GM20431 (cell line): ENCODE results near the gene TPGS2.
"Not testable (repeated sequence)": the region's sequence is repeated elsewhere in the genome, so short reads cannot be mapped to it uniquely, and the experiment has no call there.

Source experiments
- in situ Hi-C: fragments of 300-500 bp; cut with MseI, MboI; formaldehyde crosslinking; loops from one replicate; pipeline ENCODE4 v1.15.0; 2020; ENCODE audit warnings: low sequenced_read_pairs; ENCODE audit not compliant: unreplicated experiment

The TPGS2 gene, protein sequence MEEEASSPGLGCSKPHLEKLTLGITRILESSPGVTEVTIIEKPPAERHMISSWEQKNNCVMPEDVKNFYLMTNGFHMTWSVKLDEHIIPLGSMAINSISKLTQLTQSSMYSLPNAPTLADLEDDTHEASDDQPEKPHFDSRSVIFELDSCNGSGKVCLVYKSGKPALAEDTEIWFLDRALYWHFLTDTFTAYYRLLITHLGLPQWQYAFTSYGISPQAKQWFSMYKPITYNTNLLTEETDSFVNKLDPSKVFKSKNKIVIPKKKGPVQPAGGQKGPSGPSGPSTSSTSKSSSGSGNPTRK

DNA sequence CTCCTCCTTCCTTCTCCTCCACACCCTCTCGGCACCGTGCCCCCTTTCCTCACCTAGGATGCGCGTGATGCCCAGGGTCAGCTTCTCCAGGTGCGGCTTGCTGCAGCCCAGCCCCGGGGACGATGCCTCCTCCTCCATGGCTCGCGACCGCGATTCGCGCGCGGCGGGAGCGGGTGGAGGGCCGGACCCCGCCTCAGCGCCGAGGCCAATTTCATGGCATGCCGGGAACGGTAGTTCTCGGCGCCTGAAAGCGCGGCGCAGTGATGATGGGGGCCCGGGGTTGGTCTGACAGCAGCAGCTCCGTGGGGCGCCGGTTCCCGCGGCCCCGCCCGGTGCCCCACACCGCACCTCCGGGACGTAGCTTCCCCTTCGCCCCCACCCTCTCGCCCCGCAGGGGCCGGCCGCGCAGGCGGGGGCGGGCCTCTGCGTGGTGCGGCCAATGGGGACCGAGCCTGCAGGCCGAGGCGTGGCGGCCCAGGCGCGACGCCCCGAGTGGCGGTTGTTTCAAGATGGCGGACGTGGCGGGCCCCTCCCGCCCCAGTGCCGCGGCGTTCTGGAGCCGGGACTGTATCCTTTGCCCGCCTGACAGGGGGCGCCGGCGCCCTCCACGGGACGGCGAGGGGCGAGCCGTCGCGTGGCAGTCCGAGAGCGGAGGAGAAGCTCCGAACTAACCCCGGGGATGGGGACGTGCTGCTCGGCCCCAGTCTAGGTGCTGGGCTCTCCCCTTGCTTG lies at the start of gene TPGS2, which contains the start of gene KIAA1328:
TPGS2 (minus strand) TSS at position 373 of the 732 bp plus-strand sequence; CDS start at position 138, 235 bp downstream.
KIAA1328 (plus strand) TSS at position 498 of the 732 bp plus-strand sequence; CDS start at position 510, 12 bp downstream.
- in situ Hi-C loops, result no loop called here

GRCh38 chr18:36873826-36874225 lies 45.0 kb upstream of the TPGS2 start:
- in situ Hi-C loops, result not testable (repeated sequence)

GRCh38 chr18:36872329-36872728 lies 43.5 kb upstream of the TPGS2 start:
- in situ Hi-C loops, result no loop called here

DNA sequence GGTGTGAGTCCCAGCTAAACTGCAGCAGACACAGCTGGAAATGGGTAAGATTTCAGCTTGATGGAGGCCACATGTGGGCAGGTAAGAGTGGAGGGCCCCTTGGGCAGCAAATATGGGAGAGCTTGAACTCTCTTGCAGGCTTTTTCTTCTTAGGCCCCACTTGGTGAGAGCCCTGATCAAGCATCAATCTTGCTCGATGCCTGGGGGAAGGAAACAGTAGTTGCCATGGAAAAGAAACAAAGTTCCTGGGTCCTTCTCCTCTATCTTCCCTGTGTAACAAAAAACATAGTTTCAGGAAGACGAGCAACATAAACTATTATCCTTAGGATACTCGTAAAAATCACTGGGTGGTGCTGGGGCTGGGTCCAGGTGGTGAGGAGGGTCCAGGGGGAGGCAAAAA lies 43.0 kb upstream of the TPGS2 start:
- in situ Hi-C loops, result no loop called here

DNA sequence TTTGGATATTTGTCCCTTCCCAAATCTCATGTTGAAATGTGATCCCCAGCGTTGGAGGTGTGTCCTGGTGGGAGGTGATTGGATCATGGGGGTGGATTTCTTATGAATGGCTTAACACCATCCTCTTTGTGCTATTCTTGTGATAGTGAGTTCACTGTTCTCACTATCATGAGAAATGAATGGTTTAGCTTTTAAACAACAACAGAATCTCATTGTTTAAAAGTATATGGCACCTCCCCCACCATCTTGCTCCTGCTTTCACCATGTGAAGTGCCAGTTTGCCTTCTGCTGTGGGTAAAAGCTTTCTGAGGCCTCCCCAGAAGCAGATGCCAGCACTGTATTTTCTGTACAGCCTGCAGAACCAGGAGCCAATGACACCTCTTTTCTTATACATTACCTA lies 38.3 kb upstream of the TPGS2 start:
- in situ Hi-C loops, result no loop called here

DNA sequence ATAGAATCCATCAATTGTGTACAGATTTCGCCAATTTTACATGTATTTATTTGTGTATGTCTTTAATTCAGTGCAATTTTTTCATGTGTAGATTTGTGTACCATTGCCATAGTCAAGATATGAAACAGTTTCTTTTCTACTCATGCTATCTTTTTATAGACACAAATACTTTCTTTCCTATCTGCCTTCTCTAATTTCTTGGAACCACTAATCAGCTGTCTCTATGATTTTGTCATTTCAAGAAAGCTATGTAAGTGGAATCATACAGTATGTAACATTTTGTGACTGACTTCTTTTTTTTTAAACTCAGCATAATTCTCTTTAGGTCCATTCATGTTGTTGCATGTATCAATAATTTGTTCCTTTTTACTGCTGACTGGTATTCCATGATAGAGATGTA lies 33.4 kb upstream of the TPGS2 start:
- in situ Hi-C loops, result no loop called here

DNA sequence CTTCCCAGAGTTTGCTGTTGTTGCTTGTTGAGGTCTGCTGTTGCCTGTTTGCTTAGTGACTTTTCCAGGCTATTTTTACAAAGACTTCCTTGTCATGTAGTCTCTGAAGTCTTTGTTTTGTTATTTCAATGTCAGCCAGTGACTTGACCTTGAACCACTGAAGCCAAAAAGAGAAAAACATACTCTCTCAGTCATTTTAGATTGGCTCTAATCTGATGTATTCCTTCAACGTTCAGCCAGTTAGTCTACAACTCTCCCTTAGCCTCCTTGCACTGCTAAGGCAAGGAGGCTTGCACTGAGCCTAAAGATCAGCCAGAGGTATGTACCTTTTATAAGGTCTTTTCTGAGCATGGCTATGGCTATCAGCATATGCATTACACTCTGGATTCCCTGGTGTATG lies 28.0 kb upstream of the TPGS2 start:
- in situ Hi-C loops, result no loop called here

DNA sequence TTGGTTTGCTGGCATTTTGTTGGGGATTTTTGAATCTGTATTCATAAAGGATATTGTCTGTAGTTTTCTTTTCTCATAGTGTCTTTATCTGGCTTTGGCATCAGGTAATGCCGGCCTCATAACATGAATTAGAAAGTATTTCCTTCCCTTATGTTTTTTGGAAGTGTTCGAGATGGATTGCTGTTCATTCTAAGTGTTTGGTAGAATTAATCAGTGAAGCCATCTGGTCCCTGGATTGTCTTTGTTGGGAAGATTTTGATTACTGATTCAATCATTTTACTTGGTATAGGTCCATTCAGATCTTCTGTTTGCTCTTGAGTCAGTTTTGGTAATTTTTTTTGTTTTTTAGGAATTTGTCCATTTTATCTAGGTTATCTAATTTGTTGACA lies 22.4 kb upstream of the TPGS2 start:
- in situ Hi-C loops, result no loop called here

GRCh38 chr18:36850527-36851201 lies 21.9 kb upstream of the TPGS2 start:
- in situ Hi-C loops, result no loop called here

- in situ Hi-C loops, result no loop called here
These were observed 20.6 kb upstream of the TPGS2 start for GRCh38 chr18:36849288-36850006.

DNA sequence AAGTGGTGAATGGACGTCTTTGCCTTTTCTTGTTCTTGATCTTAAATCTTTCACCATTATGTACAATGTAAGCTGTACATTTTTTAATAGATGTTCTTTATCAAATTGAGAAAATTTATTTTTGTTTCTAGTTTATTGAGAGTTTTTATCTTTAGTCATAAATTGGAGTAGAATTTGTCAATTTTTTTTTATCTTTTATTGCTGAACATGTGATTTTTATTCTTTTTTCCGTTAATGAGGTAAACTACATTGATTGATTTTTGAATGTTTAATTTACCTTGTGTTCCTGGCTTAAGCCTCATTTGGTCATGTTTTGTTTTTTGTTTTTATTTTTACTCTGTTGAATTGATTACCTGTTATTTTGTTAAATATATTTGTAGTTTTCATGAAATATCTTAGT lies 19.8 kb upstream of the TPGS2 start:
- in situ Hi-C loops, result no loop called here

- in situ Hi-C loops, result no loop called here
These were observed 15.0 kb upstream of the TPGS2 start for GRCh38 chr18:36843784-36844183.

- in situ Hi-C loops, result no loop called here
These were observed 14.4 kb upstream of the TPGS2 start for GRCh38 chr18:36843199-36843598.

- in situ Hi-C loops, result no loop called here
These were observed 11.0 kb upstream of the TPGS2 start for GRCh38 chr18:36839835-36840234.

DNA sequence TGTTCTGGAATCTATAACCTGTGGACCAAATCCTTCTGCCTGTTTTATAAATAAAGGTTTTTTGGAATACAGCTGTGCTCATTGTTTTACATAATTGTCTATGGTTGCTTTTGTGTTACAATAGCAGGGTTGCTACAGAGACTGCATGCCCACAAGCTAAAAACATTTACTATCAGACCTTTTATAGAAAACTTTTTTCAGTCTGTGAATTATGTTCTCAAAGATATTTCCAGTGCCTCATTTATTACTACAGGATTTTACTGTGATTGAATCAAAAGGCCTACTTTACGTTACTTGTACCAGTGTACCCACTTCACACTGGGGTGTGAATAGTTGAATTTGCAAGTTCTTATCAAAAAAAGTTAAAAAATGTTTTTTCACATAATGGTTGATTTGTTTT lies 7.1 kb upstream of the TPGS2 start:
- in situ Hi-C loops, result no loop called here

- in situ Hi-C loops, result no loop called here
These were observed 4.3 kb upstream of the TPGS2 start for GRCh38 chr18:36833120-36833519.

DNA sequence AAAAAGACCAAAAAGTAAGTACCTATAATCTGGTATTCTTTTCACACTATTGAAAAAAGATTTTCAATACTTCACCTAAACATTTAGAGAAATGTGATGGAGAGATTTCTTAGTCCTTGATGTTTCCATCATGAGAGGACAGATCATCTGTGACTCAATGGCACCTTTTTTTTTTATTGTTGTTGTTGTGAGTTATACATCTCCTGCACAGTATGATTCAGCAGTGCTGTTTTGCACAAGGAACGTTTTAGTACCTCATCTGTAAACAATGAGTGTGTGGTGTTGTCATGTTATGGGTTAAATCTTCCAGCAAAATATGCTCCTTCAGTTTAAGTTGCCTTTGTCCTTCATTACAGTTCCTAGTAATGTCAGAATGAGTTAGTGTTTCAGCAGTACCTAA lies 2.3 kb upstream of the TPGS2 start:
- in situ Hi-C loops, result no loop called here

GRCh38 chr18:36830158-36830495 lies 1.3 kb upstream of the TPGS2 start:
- in situ Hi-C loops, result no loop called here

DNA sequence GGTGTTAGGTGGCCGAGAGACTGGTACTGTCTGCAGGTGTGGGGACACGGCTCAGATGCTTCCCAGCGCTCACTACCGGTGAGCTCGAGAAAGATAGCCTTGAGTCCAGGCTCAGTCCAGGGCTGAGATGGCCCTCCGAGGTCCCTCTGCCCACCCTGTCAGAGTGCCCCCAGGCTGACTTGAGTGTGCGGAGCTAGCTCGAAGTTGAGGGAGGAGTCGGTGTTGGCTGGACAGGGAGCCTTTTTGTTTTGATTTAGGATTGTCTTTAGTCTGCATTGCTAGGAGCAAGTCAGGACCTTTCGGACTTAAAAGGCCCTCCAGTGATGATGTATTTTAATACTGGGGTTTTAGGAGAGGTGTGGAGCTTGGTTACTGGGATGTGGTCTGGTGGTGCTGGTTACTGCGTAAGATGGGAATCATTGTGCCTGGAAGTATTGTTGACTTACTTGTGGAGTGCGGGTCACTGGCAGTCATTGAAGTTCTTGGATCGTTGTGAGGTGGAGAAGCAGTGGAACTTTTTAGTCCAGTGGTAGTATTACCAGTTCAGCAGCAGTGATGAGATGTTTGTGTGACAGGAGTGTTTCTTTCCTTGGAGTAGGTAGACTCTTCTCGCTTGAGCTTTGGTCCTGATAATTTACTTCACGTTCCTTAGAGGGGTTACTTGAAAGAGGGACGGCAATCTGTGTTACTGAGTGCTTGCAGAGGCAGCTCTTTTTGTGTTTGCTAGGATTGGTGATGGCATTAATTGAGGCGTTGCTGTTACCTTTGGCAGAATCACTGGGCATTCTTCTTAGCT lies 758 bp upstream of the TPGS2 start:
- in situ Hi-C loops, result no loop called here

DNA sequence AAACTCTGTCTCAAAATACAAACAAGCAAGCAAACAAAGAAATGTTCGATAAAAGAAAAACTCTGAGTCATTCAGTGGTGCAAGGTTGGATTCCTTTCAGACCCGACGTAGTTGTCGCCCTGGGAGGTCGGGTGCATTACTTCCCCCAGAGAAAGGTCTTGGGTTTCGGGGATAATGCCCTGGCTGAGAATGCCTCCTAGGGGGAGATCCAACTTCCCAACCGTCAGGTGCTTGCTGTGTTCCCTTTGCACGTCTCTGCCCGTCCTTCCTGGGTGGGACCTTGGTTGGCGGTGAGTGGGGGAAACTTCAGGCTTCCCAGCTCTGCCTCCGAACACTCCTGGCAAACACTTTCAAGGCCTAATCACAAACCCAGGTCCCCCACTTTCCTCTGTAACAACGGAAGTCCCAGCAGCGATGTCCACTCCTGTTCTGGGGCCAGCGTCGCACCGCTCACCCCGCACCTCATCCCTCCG lies 609 bp downstream of the TPGS2 start:
- in situ Hi-C loops, result no loop called here
